Germinal center (tissue), 1 donor: ENCODE data around the gene ETV6.
A peak's percentile ranks its signal among the peaks of the same experiment; 100 is the strongest.

Experiments
- DNase-seq: peaks from one replicate; pipeline ENCODE4 v3.0.0; 2012; ENCODE audit warnings: mixed read lengths, low spot score

The ETV6 gene

GRCh38 chr12:11645391-11645790 lies 4.1 kb upstream of the ETV6 start:
- DNase-seq = no peak

DNA sequence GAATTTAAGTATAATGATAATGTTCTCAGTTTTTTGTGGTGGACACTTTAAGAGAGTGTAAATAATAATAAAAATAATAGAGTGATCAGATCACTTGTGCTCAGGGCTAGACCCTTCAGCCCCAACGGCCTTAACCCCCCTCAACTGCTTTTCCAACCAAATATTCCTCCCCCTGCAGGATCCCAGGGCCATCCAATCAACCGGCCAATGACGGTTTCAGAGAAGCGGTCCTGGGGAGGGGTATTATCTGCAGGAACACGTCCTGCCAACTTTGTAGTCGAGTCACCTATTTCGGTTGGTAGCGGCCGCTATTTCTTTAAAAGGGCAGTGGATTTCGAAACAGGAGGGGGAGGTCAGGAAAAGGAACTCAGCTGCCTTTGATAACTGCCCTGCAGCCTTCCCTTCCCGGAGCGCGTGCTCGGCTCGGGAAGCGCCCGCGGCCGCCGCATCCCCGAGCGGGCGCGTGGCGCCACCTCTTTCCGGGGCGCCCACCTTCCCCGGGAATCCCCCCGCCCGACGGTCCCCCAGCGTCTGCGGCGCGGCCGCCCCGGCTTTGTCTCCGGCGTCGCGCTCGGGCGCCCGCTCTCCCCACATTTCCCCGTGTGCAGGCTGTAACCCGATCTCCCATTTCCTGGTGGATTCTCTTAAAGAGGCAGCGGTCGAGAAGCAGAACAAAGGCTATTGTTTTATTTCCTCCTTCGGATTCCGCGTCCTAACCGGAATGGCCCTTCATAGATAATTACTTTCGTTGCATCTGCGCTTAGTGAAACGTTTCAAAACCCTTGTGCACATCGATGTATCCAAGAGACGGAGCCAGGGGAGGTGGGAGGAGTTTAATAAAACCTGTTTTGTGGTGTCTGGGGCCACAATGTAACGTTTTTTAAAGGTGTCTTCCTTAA lies 711 bp upstream of the ETV6 start:
- peak; percentile 42 for DNase-seq

GRCh38 chr12:11650286-11651281 lies 1.1 kb downstream of the ETV6 start:
- peak; percentile 17 for DNase-seq

GRCh38 chr12:11651381-11651780 lies 1.9 kb downstream of the ETV6 start:
- no peak for DNase-seq

- DNase-seq = no peak
Measured at GRCh38 chr12:11651785-11652184, 2.3 kb downstream of the ETV6 start.

GRCh38 chr12:11652351-11653040 lies 3.0 kb downstream of the ETV6 start:
- DNase-seq = peak; percentile 16

- DNase-seq = no peak
Measured at GRCh38 chr12:11653215-11653753, 3.8 kb downstream of the ETV6 start.

DNA sequence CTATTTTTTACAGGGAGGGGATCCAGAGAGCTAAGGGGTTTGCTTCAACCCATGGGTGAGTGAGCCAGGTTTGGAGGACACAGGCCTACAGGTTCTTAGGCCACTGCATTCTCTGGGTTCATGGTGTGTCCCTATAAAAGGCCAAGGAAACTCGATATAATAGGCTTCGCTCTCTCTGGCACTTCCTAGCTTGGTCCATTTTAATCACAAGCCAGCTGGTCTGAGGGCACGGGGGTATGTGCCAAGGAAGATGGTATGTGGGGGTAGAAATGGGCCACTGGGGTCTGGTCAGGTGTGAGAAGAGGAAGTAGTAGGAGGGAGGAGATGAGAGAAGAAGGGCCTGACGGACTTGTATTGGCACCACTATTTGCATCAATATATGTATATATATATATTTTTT lies 4.9 kb downstream of the ETV6 start:
- no peak for DNase-seq

DNA sequence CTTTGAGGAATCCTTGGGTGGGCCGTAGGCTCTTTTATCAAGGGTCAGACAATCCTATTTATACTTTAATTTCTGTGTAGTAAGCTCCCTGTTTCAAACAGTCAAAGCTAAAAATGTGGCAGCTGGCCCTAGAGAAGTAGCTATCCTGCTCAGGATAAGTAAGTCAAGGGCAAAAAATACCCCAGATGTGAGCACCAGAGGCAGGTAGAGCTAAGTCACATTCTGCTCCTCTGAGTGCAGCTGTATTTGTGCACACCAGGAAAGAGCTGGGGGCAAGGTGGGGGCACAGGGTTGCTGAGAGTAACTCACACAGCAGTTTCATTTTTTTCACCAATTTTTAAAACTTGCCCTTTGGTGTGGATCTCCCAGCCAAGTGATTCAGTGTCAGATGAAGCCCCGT lies 5.3 kb downstream of the ETV6 start:
- no peak for DNase-seq

GRCh38 chr12:11655842-11656241 lies 6.4 kb downstream of the ETV6 start:
- DNase-seq = no peak

- no peak for DNase-seq
Measured at GRCh38 chr12:11656550-11656949, 7.1 kb downstream of the ETV6 start.

- no peak for DNase-seq
Measured at GRCh38 chr12:11657511-11657910, 8.0 kb downstream of the ETV6 start.

GRCh38 chr12:11658791-11659190 lies 9.3 kb downstream of the ETV6 start:
- DNase-seq = no peak

DNA sequence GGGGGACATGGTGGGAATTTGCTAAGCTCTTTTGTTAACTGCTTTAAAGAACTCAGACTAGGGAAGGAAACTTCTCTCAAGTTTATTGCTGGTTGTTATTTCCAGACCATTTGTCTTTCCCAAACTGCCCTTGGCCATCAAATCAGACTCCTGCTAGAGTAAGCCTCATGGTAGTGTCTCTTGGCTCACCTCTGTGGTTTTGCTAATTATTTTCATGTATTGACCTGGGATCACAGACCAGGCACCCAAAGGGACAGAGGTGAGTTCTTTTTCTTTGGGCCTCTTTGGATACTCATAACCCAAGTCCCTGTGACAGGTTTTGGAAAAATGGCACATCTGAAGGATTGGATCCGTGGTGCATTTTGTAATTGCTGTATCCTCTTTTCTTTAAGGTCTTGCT lies 11.2 kb downstream of the ETV6 start:
- no peak for DNase-seq

DNA sequence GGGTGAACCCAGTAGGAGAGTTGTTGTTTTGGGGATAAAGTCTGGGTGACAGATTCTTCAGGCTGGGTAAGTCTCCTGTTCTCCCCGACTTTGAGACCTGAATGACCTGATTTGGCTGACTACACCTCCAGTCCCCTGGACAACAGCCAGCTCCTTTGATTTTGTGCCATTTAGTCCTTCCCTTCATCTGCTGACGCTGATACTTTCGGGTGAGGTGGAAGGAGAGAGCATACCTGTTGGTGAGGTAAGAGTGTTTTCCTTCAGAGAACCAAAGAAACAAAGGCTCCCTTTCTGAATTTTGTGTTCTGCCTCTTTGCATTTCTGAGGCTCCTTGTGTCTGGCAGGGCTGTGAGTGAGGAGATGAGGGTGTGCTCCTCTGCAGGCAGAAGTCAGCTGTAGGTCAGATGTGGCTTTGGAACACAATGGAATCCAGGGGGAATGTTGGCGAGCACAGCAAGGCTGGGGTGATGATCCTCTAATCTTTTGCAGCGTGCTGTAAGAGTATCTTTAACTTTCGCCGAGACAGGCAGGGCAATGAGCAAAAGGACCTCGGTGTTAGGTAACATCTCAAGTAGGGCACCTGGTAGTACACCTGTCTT lies 12.1 kb downstream of the ETV6 start:
- DNase-seq = no peak

DNA sequence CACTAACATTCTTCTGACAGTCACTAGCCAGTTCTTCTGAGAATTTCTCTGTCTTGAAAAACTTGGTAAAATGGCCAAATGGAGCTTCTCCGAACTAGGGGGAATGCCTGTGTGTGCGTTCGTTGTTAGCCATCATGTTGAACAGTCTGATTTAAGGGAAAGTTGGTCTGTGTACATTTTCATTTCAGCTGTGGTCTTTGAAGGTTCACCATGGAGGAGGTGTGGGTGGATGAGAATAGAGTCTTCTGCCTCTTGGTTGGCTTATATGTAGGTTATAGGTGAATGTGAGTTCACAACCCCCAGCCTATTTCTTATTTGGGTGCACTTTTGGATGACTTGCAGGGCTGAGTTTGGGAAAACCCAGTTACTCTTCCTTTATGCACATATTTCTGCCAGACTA lies 12.9 kb downstream of the ETV6 start:
- DNase-seq = no peak

- no peak for DNase-seq
Measured at GRCh38 chr12:11663130-11663529, 13.7 kb downstream of the ETV6 start.

DNA sequence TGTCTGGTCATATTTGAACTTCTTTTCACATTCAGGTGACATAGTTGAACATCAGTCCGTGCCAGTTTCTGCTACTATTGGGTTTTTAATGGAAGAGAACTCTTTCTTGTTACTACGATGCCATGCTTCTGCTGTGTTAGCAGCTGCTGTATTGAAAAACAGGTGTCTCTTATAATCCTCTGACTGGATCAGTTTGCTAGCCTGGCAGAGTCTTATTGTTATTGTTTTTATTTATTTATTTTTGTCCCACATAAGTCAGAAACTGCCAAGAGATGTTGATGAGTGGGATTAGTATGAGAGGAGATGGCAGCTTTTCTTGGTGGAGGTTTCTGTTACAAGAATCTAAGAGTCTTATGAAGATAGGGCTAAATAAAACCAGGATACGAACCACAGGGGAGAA lies 14.6 kb downstream of the ETV6 start:
- DNase-seq = no peak

DNA sequence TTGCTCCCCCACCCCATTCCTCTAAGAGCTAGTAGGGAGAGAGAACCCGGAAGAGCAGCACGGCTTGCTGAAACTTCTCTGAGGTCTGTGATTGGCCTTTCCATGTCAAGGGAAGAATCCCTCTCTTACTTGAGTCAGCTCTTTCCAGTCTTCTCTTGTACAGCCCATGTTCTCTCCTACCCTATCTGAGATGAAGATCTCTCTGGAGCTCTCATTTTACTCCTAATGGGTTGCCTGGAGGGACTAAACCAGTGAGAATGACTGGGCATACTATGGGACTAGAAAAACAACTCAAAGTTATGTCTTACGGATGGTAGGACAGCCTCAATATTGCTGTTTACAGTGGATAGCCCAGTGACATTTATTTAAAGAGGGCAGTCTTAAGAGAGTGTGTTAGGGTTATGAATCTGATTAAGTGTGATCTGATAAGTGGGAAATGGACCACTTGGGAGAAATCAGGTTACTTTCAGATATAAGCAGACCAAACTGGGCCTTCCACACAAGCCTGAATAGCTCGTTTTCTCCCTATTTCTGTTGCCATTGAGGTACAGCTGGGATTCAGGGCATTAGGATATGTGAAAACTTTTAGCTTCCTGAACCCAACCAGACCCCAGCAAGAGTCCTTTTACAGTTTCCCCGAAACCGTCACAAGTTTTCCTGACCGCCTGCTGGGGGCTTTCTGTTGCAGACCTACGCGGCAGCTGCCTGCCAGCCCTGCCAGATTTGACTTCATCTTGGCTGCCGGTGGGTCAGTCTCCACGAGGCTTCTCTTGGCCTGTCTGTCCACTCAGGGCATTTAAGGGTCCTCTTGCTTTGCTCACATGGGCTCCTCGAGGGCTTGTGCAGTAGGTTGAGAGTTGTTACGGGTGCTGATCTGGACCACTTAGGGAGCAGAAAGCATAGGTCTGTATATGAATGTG lies 16.9 kb downstream of the ETV6 start:
- no peak for DNase-seq

DNA sequence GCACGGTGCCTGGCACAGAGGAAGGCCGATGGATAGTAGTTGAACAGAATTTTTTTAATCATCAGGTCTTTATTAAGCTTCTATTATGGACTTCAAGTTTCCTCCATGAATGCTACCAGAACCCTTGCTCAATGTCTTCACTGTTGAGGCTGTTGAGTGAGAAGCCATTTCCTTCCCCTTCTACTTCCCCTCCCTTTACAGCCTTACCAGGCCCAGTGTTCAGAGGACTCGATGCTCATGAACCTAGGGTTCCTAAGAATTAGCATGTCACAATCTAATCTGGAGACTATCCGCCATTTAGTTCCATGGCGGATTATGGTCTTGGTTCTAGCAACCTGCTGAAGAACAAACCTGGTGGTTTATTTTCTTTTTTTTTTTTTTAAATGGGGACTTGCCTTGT lies 17.7 kb downstream of the ETV6 start:
- no peak for DNase-seq
